Ovary (tissue), 9 donors: Measurements from ENCODE around the gene AP3B1. TPM values are rescaled to one million over a fixed set of nuclear protein-coding genes. Genes with fewer than 3 reads are reported as not detected.

Experiments
- DNase-seq, 5 donors: peaks; one replicate each; pipeline ENCODE4 v3.0.0-alpha.2; 2019 to 2020
- H3K27ac ChIP-seq, 2 donors: fragments of 200-600 bp; one replicate each; pipeline versions ENCODE4 v1.5.1 to v1.8.0; 2019 to 2022
- H3K27me3 ChIP-seq: fragments of 200-600 bp; one replicate; pipeline ENCODE4 v1.8.0; 2022
- H3K36me3 ChIP-seq: fragments of 200-600 bp; sonication (generic); one replicate; pipeline ENCODE4 v1.5.1; 2019
- H3K4me1 ChIP-seq: one replicate; pipeline ENCODE4 v1.8.1; 2013; ENCODE audit warnings: mild to moderate bottlenecking, moderate library complexity; ENCODE audit not compliant: insufficient read depth
- H3K4me3 ChIP-seq: fragments of 200-600 bp; sonication (generic); one replicate; pipeline ENCODE4 v1.5.1; 2017
- H3K9me3 ChIP-seq, 2 donors: fragments of 200-600 bp in 1 of 2; sonication (generic) in 1 of 2; one replicate each; pipeline versions ENCODE4 v1.5.1 to v1.8.1; 2013 to 2019; ENCODE audit warnings: mild to moderate bottlenecking in 1 of 2, moderate library complexity in 1 of 2
- CTCF ChIP-seq, 3 donors: fragments of 450-650 bp in 2 of 3; fragments of 200-600 bp in 1 of 3; IDR thresholded peaks; one replicate each; pipeline versions ENCODE4 v1.5.1 to v1.8.0; 2016 to 2022; ENCODE audit warnings: antibody characterized with exemption in 3 of 3, mild to moderate bottlenecking in 1 of 3
- EP300 ChIP-seq: sonication (generic); formaldehyde crosslinking; IDR thresholded peaks from one replicate; pipeline ENCODE4 v1.6.1; 2017; ENCODE audit warnings: antibody characterized with exemption
- POLR2A ChIP-seq: fragments of 450-650 bp; IDR thresholded peaks from one replicate; pipeline ENCODE4 v1.6.1; 2017; ENCODE audit warnings: antibody characterized with exemption, mild to moderate bottlenecking, moderate library complexity
- WGBS, 3 donors: extraction: QIAGEN DNeasy Blood & Tissue Kit in 1 of 3; methylation state at CpG; one replicate each; pipeline versions ENCODE4 v1.1.5 to v1.1.7; 2013 to 2017; 5-methylcytosine and 5-hydroxymethylcytosine counted together
- intact Hi-C, 4 donors: fragments of 100-400 bp; cut with DNase I; formaldehyde crosslinking; loops; one replicate each; pipeline versions ENCODE4 v1.11.0 to v1.15.1; 2022 to 2023
- polyA plus RNA-seq, 2 donors: library from polyadenylated mRNA; stranded (reverse); fragments of 200-250 nt in 1 of 2; fragments of 350-450 nt in 1 of 2; fragmentation: Illumina TruSeq in 1 of 2; extraction: RNeasy Lipid Tissue Mini Kit (QIAGEN cat#74804) in 1 of 2; gene quantifications; one replicate each; pipeline ENCODE4 v1.2.3, GENCODE V29; 2013 to 2014
- total RNA-seq, 7 donors: library from RNA; depleted of rRNA in 2 of 7; stranded (reverse); fragments of >200 nt in 2 of 7; fragmentation: NEBNext Ultra II Directional in 3 of 7; extraction: Animal tissue kit (Norgen Biotek cat#: 25700) in 3 of 7; gene quantifications; one replicate each; pipeline versions ENCODE4 v1.1.0 to v1.2.4, GENCODE V29; 2016 to 2023
- donor health status: DM: no; HTN: no; CAD: no; lungs with moderate emphysema.
- donor health status: DM: no; HTN: no; CAD: no.
- donor health status: Bipolar disorder and iron deficiency.
- donor health status: DM: yes; HTN: yes; CAD: no.
- donor health status: DM: no; HTN: no; CAD: no.
- donor health status: DM: yes; HTN: yes; CAD: no.

The AP3B1 gene
- total and polyA plus RNA-seq, 9 donors = 14.5 to 38.8 (median 28.5) TPM

- intact Hi-C loops = no loop called here
- TF ChIP-seq EP300 = no peak
- TF ChIP-seq POLR2A = no peak
- TF ChIP-seq CTCF (IDR thresholded peaks at IDR 0.05) = no peak
- H3K36me3 ChIP-seq = no peaks in the 10 kb centered on the region
- H3K27me3 ChIP-seq = no peaks in the 10 kb centered on the region
- H3K9me3 ChIP-seq = no peaks in the 10 kb centered on the region
- DNase-seq = no peak
- no peak overlapping the region for H3K4me3 ChIP-seq
- WGBS, 3 donors = 69 to 80% (median 78%) methylated on average over 5 of the region's 5 CpGs
- no peaks in the 10 kb centered on the region for H3K4me1 ChIP-seq
- H3K27ac ChIP-seq = no peak overlapping the region
Measured at GRCh38 chr5:78328585-78329173, 34.2 kb upstream of the AP3B1 start.

GRCh38 chr5:78327761-78328510, 33.4 kb upstream of the AP3B1 start:
- H3K4me1 ChIP-seq = no peaks in the 10 kb centered on the region
- DNase-seq = no peak
- 89 to 97% (median 91%) methylated on average over 6 of the region's 6 CpGs for WGBS, 3 donors

GRCh38 chr5:78326930-78327329, 32.4 kb upstream of the AP3B1 start:
- DNase-seq = no peak

More at GRCh38 chr5:78327761-78328510, 33.4 kb upstream of the AP3B1 start:
- intact Hi-C loops = no loop called here
- H3K36me3 ChIP-seq = no peaks in the 10 kb centered on the region
- H3K9me3 ChIP-seq = no peaks in the 10 kb centered on the region
- no peak overlapping the region for H3K27ac ChIP-seq
- no peak overlapping the region for H3K4me3 ChIP-seq
- TF ChIP-seq POLR2A = no peak
- TF ChIP-seq CTCF (IDR thresholded peaks at IDR 0.05) = no peak
- no peak for TF ChIP-seq EP300
- H3K27me3 ChIP-seq = no peaks in the 10 kb centered on the region

GRCh38 chr5:78323241-78323640, 28.7 kb upstream of the AP3B1 start:
- H3K36me3 ChIP-seq = no peaks in the 10 kb centered on the region
- intact Hi-C loops = no loop called here
- TF ChIP-seq CTCF (IDR thresholded peaks at IDR 0.05) (no peak), POLR2A (no peak), EP300 (no peak)
- DNase-seq = no peak
- H3K4me1 ChIP-seq = no peaks in the 10 kb centered on the region
- no peak overlapping the region for H3K27ac ChIP-seq
- H3K4me3 ChIP-seq = no peak overlapping the region
- H3K9me3 ChIP-seq = no peaks in the 10 kb centered on the region
- no peaks in the 10 kb centered on the region for H3K27me3 ChIP-seq

More at GRCh38 chr5:78326930-78327329, 32.4 kb upstream of the AP3B1 start:
- Histone ChIP-seq H3K9me3 (no peaks in the 10 kb centered on the region), H3K4me1 (no peaks in the 10 kb centered on the region), H3K27me3 (no peaks in the 10 kb centered on the region), H3K27ac (no peak overlapping the region), H3K36me3 (no peaks in the 10 kb centered on the region), H3K4me3 (no peak overlapping the region)
- intact Hi-C loops = no loop called here
- 95 to 97% (median 97%) methylated on average over 3 of the region's 3 CpGs for WGBS, 3 donors
- no peak for TF ChIP-seq EP300
- TF ChIP-seq POLR2A = no peak
- TF ChIP-seq CTCF (IDR thresholded peaks at IDR 0.05) = no peak
